Fibroblast of pulmonary artery (primary cell): ENCODE measurements around the gene DPEP1.
"Not testable (repeated sequence)": the region's sequence is repeated elsewhere in the genome, so short reads cannot be mapped to it uniquely, and the experiment has no call there.

Source experiments
- DNase-seq: peaks from one replicate; pipeline ENCODE4 v3.0.0-alpha.2; 2010; ENCODE audit warnings: low read depth
- H3K4me3 ChIP-seq: replicated peaks from 2 replicates; pipeline ENCODE4 v1.5.1; 2011; ENCODE audit warnings: low read depth, mild to moderate bottlenecking, control low read depth, low read length, moderate library complexity
- TF ChIP-seq, protein P1 (sequence below): IDR thresholded peaks from 2 replicates; pipeline ENCODE4 v1.5.1; 2011; ENCODE audit warnings: mild to moderate bottlenecking, control low read depth, low read length, inconsistent platforms; ENCODE audit errors: missing control alignments

Gene DPEP1

DNA sequence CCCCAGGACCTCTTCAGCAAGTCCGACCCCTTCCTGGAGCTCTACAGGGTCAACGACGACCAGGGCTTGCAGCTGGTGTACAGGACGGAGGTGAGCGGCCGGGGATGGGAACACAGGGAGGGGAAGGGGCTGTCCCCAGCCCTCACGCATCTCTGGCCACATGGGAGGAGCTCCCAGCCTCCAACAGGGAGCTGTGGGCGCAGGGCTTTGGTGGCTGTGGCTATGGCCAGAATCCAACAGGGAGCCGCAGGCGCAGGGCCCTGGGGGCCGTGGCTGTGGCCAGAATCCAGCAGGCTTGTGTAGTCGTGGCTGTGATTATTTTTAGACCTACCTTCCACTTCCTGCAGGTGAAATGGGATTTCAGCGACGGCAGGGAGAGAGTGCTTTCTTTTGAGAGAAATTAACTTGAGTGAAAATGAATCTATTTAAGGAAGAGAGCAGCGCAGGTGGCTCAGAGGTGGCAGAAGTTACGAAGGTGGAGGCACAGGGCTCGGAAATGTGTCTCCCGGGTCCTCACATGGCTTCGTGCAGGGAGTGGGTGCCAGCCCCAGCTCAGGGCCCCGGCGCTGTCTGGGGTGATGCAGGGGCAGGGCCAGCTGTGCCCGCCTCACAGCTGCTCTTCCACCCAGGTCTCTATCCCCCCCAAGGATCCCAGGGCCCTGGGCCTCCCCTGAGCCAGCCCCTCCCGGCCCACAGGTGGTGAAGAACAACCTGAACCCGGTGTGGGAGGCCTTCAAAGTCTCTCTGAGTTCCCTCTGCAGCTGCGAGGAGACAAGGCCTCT lies 28.5 kb upstream of the DPEP1 start:
- TF ChIP-seq, protein P1, sequence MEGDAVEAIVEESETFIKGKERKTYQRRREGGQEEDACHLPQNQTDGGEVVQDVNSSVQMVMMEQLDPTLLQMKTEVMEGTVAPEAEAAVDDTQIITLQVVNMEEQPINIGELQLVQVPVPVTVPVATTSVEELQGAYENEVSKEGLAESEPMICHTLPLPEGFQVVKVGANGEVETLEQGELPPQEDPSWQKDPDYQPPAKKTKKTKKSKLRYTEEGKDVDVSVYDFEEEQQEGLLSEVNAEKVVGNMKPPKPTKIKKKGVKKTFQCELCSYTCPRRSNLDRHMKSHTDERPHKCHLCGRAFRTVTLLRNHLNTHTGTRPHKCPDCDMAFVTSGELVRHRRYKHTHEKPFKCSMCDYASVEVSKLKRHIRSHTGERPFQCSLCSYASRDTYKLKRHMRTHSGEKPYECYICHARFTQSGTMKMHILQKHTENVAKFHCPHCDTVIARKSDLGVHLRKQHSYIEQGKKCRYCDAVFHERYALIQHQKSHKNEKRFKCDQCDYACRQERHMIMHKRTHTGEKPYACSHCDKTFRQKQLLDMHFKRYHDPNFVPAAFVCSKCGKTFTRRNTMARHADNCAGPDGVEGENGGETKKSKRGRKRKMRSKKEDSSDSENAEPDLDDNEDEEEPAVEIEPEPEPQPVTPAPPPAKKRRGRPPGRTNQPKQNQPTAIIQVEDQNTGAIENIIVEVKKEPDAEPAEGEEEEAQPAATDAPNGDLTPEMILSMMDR: no peak
- no peak overlapping the region for H3K4me3 ChIP-seq
- DNase-seq: no peak

DNA sequence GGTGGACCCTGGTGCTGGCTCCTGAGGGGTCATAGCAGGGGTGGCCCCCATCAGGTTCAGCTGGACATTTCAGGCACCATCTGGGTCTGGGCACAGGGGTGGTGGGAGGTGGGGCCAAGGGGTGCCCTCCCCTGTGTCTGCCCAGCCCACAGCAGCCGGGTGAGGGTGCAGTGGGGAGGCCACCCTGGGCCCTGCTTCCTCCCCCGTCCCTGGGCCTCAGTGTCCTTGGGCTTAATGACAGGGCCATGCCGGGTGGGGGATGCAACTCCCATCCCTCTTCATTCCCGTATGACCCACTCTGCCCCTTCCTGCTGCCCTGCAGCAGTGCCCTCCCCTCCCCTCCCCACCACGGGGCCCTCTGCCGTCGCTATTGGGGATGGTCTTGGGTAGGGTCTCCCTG lies 27.2 kb upstream of the DPEP1 start:
- TF ChIP-seq, protein P1: no peak
- no peak overlapping the region for H3K4me3 ChIP-seq
- DNase-seq: no peak

DNA sequence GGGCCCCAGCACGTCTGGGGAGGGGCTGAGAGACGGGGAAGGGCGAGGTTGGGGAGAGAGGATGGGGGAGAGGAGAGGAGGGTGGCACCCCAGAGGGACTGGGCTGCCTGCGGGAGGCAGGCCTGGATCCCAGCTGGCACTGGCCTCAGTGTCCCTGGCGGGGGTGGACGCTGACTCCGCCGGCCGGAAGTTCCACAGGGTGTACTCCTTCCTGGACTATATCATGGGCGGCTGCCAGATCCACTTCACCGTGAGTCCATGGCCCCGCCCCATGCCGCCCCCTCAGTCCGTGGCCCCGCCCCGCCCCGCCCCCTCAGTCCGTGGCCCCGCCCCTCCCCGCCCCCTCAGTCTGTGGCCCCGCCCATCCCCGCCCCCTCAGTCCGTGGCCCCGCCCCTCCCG lies 26.6 kb upstream of the DPEP1 start:
- H3K4me3 ChIP-seq: no peak overlapping the region
- TF ChIP-seq, protein P1: no peak
- DNase-seq: peak; percentile 64

DNA sequence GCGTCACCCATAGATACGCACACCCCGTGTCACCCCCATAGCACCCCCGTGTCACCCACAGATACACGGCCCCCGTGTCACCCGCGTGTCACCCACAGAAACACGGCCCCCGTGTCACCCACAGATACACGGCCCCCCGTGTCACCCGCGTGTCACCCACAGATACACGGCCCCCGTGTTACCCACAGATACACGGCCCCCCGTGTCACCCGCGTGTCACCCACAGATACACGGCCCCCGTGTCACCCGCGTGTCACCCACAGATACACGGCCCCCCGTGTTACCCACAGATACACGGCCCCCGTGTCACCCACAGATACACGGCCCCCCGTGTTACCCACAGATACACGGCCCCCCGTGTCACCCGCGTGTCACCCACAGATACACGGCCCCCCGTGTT lies 25.8 kb upstream of the DPEP1 start:
- DNase-seq, H3K4me3 ChIP-seq: not testable (repeated sequence)

DNA sequence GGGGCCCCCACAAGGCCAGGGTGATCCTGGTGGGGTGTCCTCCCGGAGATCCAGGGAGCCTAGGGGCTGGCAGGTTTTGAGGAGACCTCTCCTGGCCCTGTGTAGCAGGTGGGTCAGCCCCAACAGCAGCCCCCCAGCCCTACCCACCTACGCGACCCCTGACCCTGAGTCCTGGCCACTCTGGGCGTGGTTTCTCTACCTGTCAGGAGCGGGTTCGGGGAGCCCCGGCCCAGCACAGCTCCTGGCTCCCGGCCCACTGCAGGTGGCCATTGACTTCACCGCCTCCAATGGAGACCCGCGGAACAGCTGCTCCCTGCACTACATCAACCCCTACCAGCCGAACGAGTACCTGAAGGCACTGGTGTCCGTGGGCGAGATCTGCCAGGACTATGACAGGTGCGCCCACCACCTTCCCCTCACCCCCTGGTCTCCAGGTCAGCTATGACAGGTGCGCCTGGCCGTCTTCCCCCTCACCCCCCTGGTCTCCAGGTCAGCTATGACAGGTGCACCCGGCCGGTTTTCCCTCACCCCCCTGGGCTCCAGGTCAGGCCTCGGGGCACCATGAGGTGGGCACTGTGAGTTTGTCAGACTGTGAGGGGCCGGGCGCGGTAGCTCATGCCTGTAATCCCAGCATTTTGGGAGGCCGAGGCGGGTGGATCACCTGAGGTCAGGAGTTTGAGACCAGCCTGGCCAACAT lies 24.9 kb upstream of the DPEP1 start:
- no peak for DNase-seq
- no peak overlapping the region for H3K4me3 ChIP-seq
- TF ChIP-seq, protein P1: no peak

GRCh38 chr16:89589241-89589926 lies 24.1 kb upstream of the DPEP1 start:
- no peak for DNase-seq
- H3K4me3 ChIP-seq: no peak overlapping the region
- TF ChIP-seq, protein P1: no peak

DNA sequence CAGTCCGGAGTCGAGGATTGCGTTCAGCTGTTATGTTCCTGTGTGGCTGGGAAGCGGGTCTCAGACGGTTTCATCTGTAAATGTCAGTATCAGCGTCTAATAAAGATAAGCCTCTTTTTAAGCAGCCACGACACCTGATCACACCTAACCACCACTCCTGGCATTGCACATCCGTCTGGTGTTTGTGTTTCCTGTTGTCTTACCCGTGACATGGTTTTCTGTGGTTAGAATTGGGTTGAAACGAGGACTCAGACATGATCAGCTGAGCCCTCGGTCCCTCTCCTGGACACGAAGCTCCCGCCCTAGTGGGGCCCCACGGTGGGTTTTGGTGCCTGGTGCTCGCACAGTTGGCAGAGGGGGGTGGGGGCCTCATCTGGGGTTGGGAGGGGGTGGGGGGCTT lies 19.6 kb upstream of the DPEP1 start:
- no peak overlapping the region for H3K4me3 ChIP-seq
- TF ChIP-seq, protein P1: no peak
- no peak for DNase-seq
